Dermis blood vessel endothelial cell (primary cell): Measurements from ENCODE around the gene STK11. TPM values are rescaled to one million over a fixed set of nuclear protein-coding genes. Genes with fewer than 3 reads are reported as not detected.

Source experiments
- DNase-seq: peaks from one replicate; pipeline ENCODE4 v3.0.0; 2010
- total RNA-seq: library from RNA; depleted of rRNA; stranded (reverse); fragments of >200 nt; gene quantifications from 2 replicates; pipeline ENCODE4 v1.2.3, GENCODE V29; 2014

Gene STK11
- total RNA-seq, 1 donor from 2014 or later: 108 TPM

DNA sequence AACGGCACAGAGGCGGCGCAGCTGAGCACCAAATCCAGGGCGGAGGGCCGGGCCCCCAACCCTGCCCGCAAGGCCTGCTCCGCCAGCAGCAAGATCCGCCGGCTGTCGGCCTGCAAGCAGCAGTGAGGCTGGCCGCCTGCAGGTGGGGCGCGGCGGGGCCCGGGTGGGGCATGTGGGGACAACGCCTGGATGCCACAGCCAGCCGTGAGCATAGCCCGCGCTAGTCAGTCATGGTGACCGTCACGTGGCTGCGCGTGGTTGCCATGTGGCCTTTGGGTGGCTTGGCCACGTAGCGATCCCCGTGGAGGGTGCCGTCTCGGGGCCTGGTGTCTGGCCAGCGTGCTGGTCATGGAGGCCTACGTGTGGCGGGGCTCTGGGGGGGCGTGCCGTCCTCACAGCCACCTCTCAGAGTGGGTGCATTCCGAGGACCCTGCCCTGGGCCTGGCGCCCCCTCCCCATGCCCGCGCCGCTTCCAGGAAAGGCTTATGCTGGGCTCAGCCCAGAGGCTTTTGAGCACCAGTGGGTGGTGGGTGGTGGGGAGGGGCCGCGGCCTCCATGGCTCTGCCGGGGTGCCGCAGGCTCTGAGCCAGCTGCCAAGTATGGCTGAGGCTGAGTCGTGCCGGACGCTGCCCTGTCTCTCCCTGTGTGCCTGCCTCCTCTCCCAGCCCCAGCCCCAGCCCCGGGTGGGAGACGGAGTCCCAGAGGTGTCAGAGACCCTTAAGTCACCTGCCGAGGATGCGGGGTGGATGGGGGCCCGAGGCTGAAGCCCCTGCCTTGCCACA lies 21.1 kb downstream of the STK11 start:
- DNase-seq: no peak

DNA sequence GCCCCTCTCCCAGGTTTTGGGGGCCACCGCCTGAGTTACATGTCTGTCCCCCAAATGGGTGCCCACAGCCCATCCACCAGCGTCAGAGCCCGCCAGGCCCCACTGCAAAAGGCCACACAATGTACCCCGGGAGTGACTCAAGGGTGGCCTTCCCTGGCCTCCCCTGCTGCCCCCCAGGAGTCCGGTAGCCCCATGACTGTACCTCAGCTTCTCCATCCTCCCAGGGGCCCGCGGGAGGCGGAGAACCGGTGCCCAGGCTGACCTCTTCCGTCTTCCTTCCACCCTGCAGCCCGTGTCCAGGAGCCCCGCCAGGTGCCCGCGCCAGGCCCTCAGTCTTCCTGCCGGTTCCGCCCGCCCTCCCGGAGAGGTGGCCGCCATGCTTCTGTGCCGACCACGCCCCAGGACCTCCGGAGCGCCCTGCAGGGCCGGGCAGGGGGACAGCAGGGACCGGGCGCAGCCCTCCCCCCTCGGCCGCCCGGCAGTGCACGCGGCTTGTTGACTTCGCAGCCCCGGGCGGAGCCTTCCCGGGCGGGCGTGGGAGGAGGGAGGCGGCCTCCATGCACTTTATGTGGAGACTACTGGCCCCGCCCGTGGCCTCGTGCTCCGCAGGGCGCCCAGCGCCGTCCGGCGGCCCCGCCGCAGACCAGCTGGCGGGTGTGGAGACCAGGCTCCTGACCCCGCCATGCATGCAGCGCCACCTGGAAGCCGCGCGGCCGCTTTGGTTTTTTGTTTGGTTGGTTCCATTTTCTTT lies 21.9 kb downstream of the STK11 start:
- DNase-seq: no peak

DNA sequence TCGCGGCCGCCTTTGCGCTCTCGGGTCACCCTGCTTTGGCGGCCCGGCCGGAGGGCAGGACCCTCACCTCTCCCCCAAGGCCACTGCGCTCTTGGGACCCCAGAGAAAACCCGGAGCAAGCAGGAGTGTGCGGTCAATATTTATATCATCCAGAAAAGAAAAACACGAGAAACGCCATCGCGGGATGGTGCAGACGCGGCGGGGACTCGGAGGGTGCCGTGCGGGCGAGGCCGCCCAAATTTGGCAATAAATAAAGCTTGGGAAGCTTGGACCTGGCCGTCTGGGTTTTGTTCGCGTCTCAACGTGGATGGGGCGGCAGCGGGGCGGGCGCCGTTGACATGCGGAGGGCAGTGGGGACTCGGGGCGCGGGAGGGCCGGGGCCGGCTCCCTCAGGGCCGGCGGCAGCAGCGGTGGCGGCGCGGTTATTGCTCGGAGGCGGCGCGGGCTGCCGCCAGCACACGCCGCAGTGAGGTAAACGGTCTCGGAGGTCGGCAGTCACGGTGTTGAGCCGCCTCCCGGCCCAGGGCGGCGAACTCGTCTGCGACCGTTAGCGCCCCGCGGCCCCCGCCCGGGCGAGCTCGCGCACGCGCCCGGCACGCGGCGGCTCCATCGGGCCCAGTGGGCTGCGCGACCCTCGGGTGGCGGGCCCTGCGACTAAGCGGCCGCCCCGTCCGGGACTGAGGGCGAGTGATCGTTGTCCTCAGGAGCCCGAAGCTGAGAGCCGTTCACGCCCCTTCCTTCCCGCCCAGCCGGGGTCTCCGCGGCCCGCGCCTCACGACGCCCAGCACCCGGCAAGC lies 22.8 kb downstream of the STK11 start:
- DNase-seq: no peak

DNA sequence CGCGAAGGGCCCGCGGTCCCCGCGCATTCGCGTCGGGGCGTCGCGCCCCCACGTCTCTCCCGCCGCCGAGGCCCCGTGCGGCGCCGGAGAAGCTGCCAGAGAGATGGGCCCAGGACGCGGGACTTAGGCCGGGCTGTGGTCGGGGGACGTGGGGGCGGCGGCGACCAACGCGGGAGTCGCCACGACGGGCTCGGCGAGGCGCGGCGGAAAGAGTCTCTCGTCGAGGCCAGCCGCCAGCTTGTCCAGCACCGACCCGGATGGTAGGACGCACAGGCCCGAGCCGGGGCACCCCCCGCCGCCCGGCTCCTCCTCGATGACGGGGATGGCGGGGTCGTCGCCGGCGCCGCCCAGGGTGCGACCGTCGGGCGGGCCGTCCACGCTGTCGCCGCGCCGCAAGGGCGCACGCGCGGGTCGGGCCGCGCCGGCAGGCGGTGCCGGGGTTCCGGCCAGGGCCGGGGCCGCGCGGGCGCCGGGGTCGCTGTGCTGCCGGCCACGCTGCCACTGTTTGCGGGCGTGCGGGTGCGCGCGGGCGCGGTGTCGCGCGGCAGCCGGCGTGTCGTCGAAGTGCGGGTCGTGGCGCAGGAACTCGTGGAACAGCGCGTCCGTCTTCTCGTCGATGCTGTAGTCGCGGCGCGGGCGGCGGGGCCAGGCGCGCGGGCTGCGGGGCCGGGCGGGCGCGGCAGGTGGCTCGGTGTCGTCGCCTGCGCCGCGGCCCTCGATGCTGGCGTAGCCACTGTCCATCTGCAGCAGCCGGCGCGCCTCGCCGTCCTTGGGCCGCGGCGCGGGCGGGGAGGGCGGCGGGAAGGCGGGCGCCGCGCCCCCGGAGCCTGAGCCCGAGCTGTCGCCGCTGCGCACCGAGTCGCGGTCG lies 23.7 kb downstream of the STK11 start:
- DNase-seq: no peak

DNA sequence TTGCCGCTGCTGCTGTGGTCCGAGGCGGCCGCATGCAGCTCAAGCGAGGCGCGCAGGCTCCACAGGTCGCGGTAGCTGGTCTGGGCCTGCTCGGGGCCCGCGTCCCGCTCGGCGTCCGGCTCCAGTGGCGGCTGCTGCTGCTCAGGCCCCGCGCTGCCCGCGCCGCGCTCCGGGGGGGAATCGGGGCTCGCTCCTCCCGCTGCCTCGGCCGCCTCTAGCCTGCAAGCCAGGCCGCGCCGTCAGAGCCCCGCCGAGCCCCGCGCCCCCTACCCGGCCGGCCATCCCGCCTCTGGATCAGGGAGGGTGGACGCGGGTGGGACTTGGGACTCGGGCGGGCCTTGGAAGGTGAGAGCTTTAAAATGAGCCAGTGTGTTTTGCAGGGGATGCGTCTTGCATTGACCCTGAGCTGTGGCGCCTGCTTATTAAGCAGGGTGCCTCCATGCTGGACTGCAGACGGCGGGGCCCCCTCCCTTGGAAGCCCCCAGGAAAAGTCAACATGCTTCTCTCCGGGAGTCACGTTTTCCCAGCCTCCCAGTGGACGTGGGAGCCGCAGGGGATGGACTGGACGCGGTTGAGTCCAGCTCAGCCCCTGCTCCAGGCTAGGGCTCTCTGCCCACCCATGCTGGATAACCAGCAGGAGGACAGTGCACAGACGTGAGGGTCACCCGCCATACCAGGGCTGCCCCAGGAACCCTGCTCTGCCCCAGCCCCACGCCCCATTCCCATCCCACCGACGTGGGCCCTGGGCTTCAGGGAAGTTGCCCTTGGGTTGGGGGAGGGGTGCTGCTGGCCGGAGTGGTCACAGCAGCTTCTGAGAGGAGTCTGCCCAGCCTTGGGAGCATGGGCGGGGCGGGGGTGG lies 24.6 kb downstream of the STK11 start:
- DNase-seq: no peak

DNA sequence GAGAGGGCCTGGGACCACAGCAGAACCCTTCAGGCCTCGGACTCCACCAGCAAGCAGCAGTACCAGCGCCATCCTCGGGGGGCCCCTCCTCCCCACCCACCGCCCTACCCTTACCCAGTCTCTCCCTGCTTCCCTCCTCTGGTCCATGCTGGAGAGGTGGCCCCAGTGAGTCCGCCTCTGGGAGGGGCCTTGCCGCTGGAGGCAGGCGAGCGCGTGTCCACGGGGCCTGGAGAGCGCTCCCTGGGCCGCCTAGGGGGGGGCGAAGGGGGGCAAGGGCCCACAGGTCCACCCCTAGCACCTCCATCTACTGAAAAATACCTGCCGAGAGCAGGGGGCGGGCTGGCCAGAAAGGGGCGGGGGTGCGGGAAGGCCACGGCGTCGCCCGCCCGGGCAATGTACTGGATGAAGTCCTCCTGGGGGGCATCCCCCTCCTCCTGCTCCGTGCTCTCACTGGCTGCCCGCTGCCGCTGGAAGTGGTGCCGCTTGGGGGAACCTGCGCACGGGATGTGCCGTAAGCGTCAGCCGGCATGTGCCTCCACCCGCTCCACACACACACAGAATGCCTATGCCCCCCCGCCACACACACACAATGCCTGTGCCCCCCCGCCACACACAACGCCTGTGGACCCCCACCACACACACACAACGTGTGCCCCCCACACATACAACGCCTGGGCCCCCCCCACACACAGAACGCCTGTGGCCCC lies 25.4 kb downstream of the STK11 start:
- DNase-seq: no peak

DNA sequence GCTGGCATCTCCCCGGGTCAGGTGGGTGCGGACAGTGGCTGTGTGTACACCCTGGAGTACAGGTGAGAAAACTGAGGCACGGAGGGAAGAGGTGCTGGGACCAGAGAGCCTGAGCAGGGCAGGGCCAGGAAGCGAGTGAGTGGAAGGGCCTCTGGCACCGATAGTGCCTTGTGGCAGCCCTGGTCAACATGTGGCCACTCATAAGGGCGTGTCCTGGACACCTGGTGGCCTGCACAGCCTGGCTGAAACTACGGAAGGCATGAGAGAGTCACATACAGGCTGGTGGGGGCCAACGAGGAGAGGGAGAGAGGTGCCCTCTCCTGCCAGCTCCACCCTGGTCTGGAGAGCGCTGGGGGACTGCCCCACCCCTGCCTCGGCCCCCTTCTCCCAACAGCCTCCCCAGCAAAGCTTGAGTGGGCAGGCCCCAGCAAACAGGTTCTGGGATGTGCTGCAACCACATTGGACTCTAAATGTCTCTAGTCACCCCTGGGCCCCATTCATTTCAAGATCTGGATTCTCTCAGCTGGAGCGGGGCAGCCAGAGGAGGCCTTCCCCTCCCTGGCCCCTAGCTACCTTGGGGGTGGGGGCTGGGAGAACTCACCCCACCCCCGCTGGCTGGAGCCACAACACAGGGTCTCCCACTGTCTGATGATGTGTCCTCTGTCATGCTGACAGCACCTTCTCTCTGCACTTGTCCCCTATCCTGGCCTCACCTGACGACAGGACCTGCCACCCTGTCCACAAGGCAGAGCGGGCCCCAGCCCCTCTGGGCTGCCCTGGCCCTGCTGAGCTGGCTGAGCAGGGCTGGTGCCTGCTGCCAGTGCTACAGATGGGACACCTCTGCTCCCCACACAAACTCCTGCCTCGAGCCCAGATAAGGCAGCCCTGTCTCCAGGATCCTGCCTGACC lies 26.4 kb downstream of the STK11 start:
- DNase-seq: no peak

DNA sequence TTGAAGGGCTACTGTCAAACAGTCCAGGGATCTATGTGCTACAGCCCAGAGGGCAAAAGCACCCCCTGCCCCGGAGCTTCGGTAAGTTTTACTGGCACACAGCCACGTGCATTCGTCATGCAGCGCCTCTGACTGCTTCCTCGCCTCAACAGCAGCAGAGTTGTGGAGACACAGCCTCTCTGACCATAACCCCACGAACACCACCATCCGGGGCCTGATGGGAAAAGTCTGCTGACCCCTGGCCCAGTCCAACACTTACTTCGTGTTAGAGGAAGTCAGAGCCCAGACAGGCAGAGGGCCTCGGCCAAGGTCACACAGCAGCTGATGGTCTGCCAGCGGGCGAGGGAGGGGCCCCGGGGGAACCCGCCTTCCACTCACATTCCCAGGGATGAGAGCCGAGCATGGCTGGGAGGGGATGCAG lies 27.1 kb downstream of the STK11 start:
- peak; percentile 73 for DNase-seq

DNA sequence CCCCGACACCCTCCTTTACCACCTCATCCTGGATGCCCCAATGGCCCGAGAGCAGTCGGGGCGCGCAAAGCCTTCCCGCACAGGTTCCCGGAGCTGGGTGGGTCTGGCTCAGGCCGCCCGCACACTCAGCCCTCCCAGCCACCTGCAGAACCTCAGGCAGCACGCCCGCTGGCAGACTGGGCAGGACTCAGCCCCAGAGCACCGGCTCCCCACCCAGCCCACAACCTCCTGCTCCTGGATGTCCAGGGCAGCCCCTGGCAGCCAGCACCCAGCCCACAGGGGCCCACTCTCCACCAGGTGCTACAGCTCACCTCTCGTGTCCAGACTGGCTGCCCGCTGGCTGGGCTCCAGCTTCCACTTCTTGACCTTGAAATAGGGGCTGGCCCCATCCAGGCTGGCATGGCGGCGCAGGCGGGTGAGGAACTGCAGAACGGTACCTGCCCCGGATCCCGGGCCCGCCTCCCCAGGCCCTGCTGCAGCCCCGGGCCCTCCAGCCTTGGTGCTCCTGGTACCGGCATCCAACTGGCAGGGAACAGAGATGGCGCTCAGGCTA lies 27.6 kb downstream of the STK11 start:
- no peak for DNase-seq

DNA sequence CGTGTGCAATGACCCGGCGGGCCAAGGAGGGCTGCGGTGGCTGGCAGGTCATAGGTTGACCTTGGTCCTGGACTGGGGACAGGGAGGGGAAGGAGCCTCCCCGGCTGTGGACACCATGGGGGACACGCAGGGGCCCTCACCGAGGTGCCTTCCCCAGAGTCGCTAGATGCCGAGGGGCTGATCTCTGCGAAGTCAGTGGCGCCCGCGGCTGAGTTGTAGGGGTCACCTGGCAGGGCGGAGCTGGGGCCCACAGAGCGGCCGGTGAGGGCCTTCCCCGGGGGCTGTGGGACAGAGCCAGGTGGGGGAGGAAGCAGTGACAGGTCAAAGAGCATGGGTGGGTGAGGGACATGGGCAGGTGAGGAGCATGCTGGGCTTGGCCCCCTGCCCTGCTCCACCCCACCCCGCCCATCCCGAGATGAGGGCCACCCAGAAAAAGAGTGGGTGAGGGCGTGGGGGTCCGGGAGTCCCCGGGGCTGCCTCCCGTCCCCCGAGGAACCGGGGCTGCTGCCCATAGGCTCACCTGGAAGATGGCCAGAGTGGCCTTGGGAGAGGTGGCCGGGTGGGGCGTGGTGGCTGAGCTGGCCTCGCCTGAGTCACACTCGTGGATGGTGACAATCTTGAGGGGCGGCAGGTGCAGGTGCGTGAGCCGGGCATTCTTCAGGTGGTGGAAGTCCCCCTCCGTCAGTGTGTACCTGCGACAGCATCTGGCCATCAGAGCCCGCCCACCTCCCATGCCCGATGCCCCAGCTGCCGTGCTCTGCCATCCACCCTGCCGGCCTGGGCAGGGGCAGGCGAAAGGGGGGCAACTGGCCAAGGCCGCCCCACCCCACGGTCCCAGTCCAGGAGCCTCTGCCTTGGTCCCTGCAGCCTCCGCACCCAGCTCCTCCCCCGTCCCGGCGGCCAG lies 28.7 kb downstream of the STK11 start:
- DNase-seq: no peak

DNA sequence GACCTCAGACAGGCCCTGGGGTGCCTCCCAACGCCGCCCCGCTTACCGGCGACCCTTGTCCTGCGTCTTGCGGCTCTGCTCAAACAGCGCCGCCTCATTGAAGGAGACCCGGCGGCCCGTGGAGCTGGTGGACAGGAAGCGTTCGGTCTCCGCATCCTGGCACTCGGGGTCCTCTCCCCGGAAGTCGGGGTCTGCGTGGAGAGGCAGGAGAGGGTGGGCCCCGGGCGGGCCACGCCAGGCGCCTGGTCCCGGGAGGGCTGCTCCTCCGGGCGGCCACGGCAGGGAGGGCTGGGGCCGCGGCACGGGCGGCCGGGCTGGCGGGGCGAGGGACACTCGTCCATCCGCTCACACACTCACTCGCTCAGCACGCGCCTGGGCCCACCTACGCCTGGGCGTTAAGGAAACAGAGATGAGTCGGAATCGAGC lies 29.4 kb downstream of the STK11 start:
- DNase-seq: no peak

DNA sequence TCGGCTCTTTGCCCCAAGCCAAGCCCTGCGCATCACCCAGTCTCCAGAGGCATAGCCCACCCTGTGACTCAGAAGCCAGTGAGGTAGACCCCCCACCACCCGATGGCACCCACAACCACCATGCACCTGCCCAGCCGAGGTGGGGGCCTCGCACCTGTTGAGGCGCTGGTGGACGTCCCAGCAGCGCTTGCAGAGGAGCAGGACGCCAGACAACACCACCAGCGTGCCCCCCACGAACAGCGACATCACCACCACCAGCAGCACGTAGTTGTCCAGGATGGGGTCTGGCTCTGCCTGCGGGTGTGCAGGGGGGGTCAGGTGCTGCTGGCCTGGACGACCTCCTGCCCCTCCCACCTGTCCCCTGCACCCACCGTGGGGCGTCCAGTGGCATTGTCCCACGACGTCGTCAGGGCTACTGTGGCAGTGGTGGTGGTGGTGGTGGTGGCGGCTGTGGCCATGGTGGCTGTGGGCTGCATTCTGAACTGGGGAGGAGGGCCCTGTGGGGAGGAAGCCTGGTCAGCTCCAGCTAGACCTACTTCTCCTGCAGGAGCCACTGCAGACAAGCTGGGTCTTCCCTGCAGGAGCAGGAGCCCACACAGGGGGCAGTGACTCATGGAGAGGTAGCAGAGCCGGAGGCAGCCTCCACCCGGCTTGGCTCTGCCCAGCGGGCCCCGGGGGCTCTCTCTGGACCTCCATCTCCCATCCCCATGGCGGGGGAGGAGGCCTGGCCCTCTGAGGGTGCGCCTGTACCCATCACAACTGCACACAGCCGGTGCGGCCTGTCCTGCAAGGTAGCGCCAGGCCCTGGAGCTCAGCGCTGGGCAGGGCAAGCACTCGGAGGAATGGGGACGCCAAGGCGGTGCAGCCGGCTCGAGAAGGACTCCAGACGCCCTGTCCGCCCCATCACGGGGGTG lies 30.3 kb downstream of the STK11 start:
- DNase-seq: no peak

DNA sequence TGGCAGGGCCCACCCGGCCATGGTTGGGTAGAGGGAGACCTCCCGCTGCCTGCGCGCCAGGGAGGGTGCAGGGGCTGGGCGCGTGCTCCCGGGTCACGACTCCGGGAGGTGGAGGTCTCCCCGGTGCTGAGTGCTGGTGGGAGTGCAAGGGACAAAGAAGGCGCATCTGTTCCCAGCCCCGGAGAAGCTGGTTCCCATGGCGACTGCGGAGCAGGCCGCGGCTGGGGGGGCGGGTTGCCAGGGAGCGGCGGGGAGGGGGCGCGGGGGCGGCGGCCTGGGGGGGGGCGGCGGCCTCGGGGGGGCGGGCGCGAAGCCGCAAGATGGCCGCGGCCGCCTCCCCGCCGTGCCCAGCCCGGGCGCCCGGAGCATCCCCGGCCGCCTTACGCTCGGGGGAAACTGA lies 31.0 kb downstream of the STK11 start:
- no peak for DNase-seq

DNA sequence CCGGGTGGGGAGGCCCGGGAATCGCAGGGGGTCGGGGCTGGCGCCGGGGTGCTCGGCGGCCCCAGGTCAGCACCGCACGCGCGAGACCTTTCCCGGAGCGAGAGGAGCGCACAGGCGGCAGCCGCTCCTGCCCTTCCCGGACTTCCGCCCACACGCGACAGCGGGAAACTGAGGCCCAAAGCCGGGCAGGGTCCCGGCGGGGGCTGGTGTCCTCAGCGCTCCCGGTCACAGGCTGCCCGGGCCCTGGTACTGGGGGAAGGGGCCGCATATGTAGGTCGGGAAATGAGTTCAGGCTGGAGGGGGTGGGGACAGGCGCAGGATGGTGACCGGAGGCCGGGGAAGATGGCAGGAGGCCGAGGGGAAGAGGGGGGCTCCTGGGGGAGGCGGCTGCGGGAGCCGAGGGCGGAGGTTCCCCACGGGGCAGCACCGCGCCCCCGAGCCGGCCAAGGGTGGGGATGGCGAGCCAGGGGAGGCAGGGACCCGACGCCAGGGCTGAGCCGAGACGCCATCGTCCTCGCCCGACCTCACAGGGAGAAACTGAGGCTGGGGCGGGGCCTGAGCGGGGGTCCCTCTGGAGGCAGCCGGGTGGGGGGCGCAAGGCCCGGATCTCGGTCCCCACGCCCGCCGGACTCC lies 31.6 kb downstream of the STK11 start:
- DNase-seq: peak; percentile 45

DNA sequence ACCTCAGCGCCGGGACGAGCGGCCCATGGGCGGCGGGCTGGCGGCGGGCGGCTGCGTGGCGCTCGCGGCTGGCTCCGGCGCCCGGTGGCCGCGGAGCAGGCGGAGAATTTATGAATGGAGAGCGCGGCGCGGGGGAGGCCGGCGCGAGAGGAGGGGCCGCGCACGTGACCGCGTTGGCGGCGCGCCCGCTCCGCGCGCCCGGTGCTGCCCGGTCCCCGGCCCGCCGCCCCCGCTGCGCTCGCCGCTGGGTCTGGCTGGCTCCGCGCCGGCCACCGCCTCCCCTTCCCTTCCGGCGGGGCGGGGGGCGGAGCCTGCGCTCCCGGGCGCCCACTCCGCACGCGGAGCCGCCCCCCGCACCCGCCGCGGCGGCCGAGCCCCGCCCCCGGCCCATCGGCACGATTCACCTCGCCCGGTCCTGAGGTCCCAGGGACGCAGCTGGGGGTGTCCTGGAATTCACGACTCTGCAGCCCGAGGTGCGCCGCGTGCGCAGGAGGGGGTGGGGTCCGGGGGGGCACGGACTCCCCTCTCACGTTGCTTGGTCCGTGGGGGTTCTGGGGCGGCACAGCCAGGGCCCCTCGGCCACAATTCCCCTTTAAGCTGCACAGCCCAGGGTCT lies 32.3 kb downstream of the STK11 start, which contains the start of gene CBARP:
CBARP (minus strand) TSS at position 252 of the 615 bp plus-strand sequence. CDS start 1,905 bp downstream, outside the sequence.
- DNase-seq: peak; percentile 44
